GM19238 (cell line): ENCODE results near the gene CDADC1.
"Not testable (repeated sequence)": the region's sequence is repeated elsewhere in the genome, so short reads cannot be mapped to it uniquely, and the experiment has no call there.

Experiments used
- DNase-seq: peaks from one replicate; pipeline ENCODE4 v3.0.0; 2011; ENCODE audit warnings: low spot score; ENCODE audit not compliant: insufficient read length

Gene CDADC1

GRCh38 chr13:49294723-49295122, 47.0 kb downstream of the CDADC1 start:
- not testable (repeated sequence) for DNase-seq

- DNase-seq: no peak
These were observed 47.5 kb downstream of the CDADC1 start for GRCh38 chr13:49295244-49295643.

- DNase-seq: no peak
These were observed 48.9 kb downstream of the CDADC1 start for GRCh38 chr13:49296659-49297058.

- DNase-seq: no peak
These were observed 49.6 kb downstream of the CDADC1 start for GRCh38 chr13:49297338-49297737.

- DNase-seq: no peak
These were observed 50.7 kb downstream of the CDADC1 start for GRCh38 chr13:49298416-49298815.

GRCh38 chr13:49298903-49299605, 51.3 kb downstream of the CDADC1 start:
- no peak for DNase-seq

- no peak for DNase-seq
These were observed 52.6 kb downstream of the CDADC1 start for GRCh38 chr13:49300276-49300675.

GRCh38 chr13:49300739-49301589, 53.2 kb downstream of the CDADC1 start:
- DNase-seq: peak; percentile 63

- DNase-seq: no peak
These were observed 54.5 kb downstream of the CDADC1 start for GRCh38 chr13:49302222-49302621.

- DNase-seq: no peak
These were observed 55.1 kb downstream of the CDADC1 start for GRCh38 chr13:49302817-49303216.

- DNase-seq: no peak
These were observed 56.0 kb downstream of the CDADC1 start for GRCh38 chr13:49303533-49304252.

- DNase-seq: no peak
These were observed 56.6 kb downstream of the CDADC1 start for GRCh38 chr13:49304356-49304755.

GRCh38 chr13:49304763-49305700, 57.3 kb downstream of the CDADC1 start:
- DNase-seq: no peak

GRCh38 chr13:49305792-49306425, 58.2 kb downstream of the CDADC1 start:
- no peak for DNase-seq

- no peak for DNase-seq
These were observed 59.6 kb downstream of the CDADC1 start for GRCh38 chr13:49307365-49307764.

GRCh38 chr13:49308097-49308875, 60.6 kb downstream of the CDADC1 start:
- no peak for DNase-seq

- no peak for DNase-seq
These were observed 61.2 kb downstream of the CDADC1 start for GRCh38 chr13:49308921-49309408.

GRCh38 chr13:49310251-49310650, 62.5 kb downstream of the CDADC1 start:
- DNase-seq: no peak

GRCh38 chr13:49311816-49312215, 64.1 kb downstream of the CDADC1 start:
- DNase-seq: no peak
